Fibroblast of lung (primary cell): ENCODE measurements around the gene DIAPH1.

ENCODE experiments used
- EZH2 ChIP-seq: IDR thresholded peaks from 2 replicates; pipeline ENCODE4 v1.5.1; 2012; ENCODE audit warnings: low read length, control low read depth, mild to moderate bottlenecking; ENCODE audit errors: missing control alignments
- TF ChIP-seq, protein P1 (sequence below), 2 donors: IDR thresholded peaks in 1 of 2; conservative IDR thresholded peaks in 1 of 2; 1 replicate in 1 of 2; 2 replicates in 1 of 2; pipeline ENCODE4 v1.5.1; 2011 to 2012; ENCODE audit warnings: low read length in 2 of 2, control low read depth in 1 of 2, inconsistent platforms in 1 of 2, low read depth in 1 of 2, mild to moderate bottlenecking in 1 of 2

- TF ChIP-seq, protein P1, sequence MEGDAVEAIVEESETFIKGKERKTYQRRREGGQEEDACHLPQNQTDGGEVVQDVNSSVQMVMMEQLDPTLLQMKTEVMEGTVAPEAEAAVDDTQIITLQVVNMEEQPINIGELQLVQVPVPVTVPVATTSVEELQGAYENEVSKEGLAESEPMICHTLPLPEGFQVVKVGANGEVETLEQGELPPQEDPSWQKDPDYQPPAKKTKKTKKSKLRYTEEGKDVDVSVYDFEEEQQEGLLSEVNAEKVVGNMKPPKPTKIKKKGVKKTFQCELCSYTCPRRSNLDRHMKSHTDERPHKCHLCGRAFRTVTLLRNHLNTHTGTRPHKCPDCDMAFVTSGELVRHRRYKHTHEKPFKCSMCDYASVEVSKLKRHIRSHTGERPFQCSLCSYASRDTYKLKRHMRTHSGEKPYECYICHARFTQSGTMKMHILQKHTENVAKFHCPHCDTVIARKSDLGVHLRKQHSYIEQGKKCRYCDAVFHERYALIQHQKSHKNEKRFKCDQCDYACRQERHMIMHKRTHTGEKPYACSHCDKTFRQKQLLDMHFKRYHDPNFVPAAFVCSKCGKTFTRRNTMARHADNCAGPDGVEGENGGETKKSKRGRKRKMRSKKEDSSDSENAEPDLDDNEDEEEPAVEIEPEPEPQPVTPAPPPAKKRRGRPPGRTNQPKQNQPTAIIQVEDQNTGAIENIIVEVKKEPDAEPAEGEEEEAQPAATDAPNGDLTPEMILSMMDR (conservative IDR thresholded peaks at IDR 0.05 in 1 of 2, IDR thresholded peaks at IDR 0.05 in 1 of 2; ENCODE audit: low read depth in 1 of 2, low read length in 2 of 2) = no peak
- no peak for TF ChIP-seq EZH2
Observed at GRCh38 chr5:141633871-141634561, 15.2 kb upstream of the DIAPH1 start.
